Dendritic cell treated with granulocyte-macrophage colony-stimulating factor and Interleukin-4, amounts not matched to agents 40 ng/mL and 50 ng/mL, for 4 days (primary cell): Measurements from ENCODE around the gene SENP8.

Experiments
- H3K27ac Mint-ChIP-seq: one replicate; pipeline ENCODE4 v1.8.0; 2022; ENCODE audit warnings: mild to moderate bottlenecking, mixed read lengths
- H3K27me3 Mint-ChIP-seq: one replicate; pipeline ENCODE4 v1.8.0; 2022; ENCODE audit warnings: mild to moderate bottlenecking, mixed read lengths
- H3K36me3 Mint-ChIP-seq: one replicate; pipeline ENCODE4 v1.8.0; 2022; ENCODE audit warnings: low read depth, mixed read lengths
- H3K4me1 Mint-ChIP-seq: one replicate; pipeline ENCODE4 v1.8.0; 2022; ENCODE audit warnings: low read depth, mixed read lengths
- H3K4me3 Mint-ChIP-seq: one replicate; pipeline ENCODE4 v1.8.0; 2022; ENCODE audit warnings: mild to moderate bottlenecking, moderate library complexity, mixed read lengths
- H3K9me3 Mint-ChIP-seq: one replicate; pipeline ENCODE4 v1.8.0; 2022; ENCODE audit warnings: mixed read lengths
- intact Hi-C: fragments of 100-400 bp; cut with micrococcal nuclease; formaldehyde crosslinking; loops from one replicate; pipeline ENCODE4 v1.15.0; 2022

Gene SENP8

DNA sequence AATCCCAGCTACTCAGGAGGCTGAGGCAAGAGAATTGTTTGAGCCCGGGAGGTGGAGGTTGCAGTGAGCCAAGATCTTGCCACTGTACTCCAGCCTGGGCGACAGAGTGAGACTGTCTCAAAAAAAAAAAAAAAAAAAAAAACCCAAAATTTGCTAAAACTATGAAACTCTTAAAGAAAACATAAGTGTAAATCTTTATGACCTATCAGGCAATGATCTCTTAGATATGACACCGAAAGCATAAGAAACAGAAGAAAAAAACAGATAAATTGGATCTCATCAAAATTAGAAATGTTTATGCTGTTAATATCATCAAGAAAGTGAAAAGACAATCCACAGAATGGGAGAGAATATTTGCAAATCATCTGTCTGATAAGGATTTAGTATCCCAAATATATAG lies 64.0 kb downstream of the SENP8 start:
- Mint-ChIP-seq H3K9me3 (no peaks in the 10 kb centered on the region), H3K27me3 (peaks cover 28% of the 10 kb centered on the region), H3K36me3 (no peaks in the 10 kb centered on the region), H3K4me1 (no peaks in the 10 kb centered on the region), H3K27ac (no peak overlapping the region), H3K4me3 (no peak overlapping the region)
- intact Hi-C loops = no loop called here

DNA sequence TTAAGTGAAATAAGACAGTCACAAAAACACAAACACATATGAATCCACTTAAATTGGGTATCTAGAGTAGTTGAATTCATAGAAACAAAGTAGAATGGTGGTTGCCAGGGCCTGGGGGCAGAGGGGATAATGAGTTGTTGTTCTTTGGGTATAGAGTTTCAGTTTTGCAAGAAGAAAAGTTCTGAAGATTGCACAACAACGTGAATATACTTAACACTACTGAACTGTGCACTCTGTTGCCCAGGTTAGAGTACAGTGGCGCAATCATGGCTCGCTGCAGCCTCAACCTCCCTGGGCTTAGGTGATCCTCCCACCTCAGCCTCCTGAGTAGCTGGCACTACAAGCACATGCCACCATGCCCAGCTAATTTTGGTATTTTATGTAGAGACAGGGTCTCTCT lies 64.5 kb downstream of the SENP8 start:
- no peaks in the 10 kb centered on the region for H3K9me3 Mint-ChIP-seq
- H3K4me3 Mint-ChIP-seq = no peak overlapping the region
- H3K27me3 Mint-ChIP-seq = peaks cover 30% of the 10 kb centered on the region
- no peak overlapping the region for H3K27ac Mint-ChIP-seq
- no peaks in the 10 kb centered on the region for H3K36me3 Mint-ChIP-seq
- no peaks in the 10 kb centered on the region for H3K4me1 Mint-ChIP-seq
- intact Hi-C loops = no loop called here

- Mint-ChIP-seq H3K27ac (no peak overlapping the region), H3K4me3 (no peak overlapping the region), H3K4me1 (no peaks in the 10 kb centered on the region), H3K27me3 (peaks cover 33% of the 10 kb centered on the region), H3K36me3 (no peaks in the 10 kb centered on the region), H3K9me3 (no peaks in the 10 kb centered on the region)
- intact Hi-C loops = no loop called here
Measured at GRCh38 chr15:72183781-72184164, 65.6 kb downstream of the SENP8 start.

- no peak overlapping the region for H3K27ac Mint-ChIP-seq
- no peaks in the 10 kb centered on the region for H3K4me1 Mint-ChIP-seq
- H3K9me3 Mint-ChIP-seq = no peaks in the 10 kb centered on the region
- no peak overlapping the region for H3K4me3 Mint-ChIP-seq
- peaks cover 33% of the 10 kb centered on the region for H3K27me3 Mint-ChIP-seq
- intact Hi-C loops = no loop called here
- no peaks in the 10 kb centered on the region for H3K36me3 Mint-ChIP-seq
Measured at GRCh38 chr15:72184165-72184811, 66.1 kb downstream of the SENP8 start.

DNA sequence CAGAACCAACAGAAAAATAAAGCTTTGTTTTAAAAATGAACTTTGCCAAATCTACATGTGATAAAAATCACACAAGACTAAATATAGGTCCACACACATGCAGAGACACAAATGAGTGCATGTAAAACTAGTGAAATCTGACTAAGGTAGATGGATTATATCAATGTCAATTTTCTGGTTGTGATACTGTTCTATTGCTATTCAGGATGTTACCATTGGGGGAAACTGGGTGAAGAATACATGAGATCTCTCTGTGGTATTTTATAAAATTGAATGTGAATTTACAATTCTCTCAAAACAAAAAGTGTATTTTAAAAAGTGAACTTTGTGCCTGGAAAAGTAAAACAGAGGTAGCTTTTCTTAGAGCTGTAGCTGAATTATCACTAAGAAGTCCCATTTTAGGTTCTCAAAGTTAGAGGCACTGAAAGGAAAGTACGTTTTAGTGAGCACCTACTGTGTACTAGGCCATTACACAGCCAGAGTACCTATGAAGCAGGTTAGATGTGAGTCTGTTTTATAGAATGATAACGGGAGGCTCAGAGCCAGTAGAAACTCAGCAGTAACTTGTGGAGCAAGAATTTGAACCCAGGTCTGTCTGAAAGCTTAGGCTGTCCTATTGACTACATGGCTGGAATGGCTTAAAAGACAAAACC lies 71.2 kb downstream of the SENP8 start:
- peaks cover 5% of the 10 kb centered on the region for H3K4me1 Mint-ChIP-seq

DNA sequence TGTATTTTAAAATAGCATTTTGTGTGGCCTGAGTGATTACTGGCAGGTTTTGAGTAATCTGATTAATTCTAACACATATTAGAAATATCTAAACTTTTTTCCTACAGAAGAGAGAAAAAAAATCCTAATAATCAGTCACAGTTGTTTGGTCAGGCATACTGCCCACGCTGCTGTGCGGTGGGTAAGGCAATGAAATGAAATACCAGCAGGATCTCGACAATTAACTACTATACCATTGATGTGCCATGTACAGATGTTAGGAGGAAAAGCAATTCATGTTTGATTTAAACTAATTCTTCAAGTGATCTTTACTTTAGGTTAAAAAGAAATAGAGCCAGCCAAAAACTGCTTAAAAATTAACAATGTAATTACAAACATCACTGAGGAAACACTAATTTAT lies 74.2 kb downstream of the SENP8 start:
- peaks cover 26% of the 10 kb centered on the region for H3K27me3 Mint-ChIP-seq
- no peaks in the 10 kb centered on the region for H3K9me3 Mint-ChIP-seq
- intact Hi-C loops = no loop called here
- H3K27ac Mint-ChIP-seq = no peak overlapping the region
- H3K36me3 Mint-ChIP-seq = no peaks in the 10 kb centered on the region
- H3K4me1 Mint-ChIP-seq = peaks cover 32% of the 10 kb centered on the region
- no peak overlapping the region for H3K4me3 Mint-ChIP-seq

More for the DNA sequence above, 71.2 kb downstream of the SENP8 start:
- Mint-ChIP-seq H3K27ac (no peak overlapping the region), H3K9me3 (no peaks in the 10 kb centered on the region), H3K4me3 (no peak overlapping the region), H3K36me3 (no peaks in the 10 kb centered on the region), H3K27me3 (peaks cover 25% of the 10 kb centered on the region)
- intact Hi-C loops = no loop called here
